WI38 (cell line): Measurements from ENCODE around the gene SLFNL1.

ENCODE experiments used
- H3K4me3 ChIP-seq: 2 replicates; pipeline ENCODE4 v1.5.1; 2011; ENCODE audit warnings: low read depth, mild to moderate bottlenecking, control low read depth, low read length
- TF ChIP-seq, protein P1 (sequence below): IDR thresholded peaks from 2 replicates; pipeline ENCODE4 v1.5.1; 2012; ENCODE audit warnings: low read depth, mild to moderate bottlenecking, control low read depth, low read length

The SLFNL1 gene

DNA sequence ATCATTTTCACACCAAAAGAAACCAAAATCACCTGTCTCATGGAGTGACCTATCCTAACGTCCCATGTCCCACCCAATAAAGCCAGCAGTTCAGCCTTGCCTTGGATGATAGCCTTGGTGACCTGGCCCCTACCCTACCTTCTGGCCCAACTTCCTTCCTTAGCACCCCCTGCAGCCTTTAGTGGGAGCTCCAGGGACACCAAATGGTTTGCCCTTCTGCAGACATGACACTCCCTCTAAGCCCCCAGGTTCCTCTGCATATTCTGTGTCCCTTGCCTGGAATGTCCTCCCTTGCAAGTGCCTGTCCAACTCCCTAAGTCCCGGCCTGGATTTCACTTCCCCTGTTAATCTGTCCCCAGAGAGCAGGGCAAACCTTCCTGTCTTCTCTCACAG lies 2.2 kb downstream of the SLFNL1 start:
- H3K4me3 ChIP-seq, result no peak overlapping the region
- TF ChIP-seq, protein P1, sequence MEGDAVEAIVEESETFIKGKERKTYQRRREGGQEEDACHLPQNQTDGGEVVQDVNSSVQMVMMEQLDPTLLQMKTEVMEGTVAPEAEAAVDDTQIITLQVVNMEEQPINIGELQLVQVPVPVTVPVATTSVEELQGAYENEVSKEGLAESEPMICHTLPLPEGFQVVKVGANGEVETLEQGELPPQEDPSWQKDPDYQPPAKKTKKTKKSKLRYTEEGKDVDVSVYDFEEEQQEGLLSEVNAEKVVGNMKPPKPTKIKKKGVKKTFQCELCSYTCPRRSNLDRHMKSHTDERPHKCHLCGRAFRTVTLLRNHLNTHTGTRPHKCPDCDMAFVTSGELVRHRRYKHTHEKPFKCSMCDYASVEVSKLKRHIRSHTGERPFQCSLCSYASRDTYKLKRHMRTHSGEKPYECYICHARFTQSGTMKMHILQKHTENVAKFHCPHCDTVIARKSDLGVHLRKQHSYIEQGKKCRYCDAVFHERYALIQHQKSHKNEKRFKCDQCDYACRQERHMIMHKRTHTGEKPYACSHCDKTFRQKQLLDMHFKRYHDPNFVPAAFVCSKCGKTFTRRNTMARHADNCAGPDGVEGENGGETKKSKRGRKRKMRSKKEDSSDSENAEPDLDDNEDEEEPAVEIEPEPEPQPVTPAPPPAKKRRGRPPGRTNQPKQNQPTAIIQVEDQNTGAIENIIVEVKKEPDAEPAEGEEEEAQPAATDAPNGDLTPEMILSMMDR, result no peak

DNA sequence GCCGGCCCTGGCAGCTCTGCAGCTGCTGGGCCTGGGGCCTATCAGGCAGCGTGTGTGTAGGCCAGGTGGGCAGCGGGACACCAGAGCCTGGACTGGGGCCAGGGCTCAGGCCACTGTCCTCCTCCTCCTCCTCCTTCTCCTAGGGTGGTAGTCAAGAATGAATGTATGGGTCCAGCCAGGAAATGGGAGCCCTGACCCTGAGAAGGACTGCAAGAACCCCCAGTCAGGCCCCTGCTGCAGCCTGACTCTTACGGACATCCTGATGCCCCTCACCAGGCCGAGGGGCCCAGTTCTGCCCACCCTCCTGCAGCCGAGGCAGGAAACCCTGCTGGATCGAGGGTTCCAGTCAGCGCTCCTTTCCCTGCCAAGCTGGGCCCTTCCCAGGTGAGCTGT lies 3.5 kb downstream of the SLFNL1 start:
- TF ChIP-seq, protein P1, result no peak
- no peak overlapping the region for H3K4me3 ChIP-seq

DNA sequence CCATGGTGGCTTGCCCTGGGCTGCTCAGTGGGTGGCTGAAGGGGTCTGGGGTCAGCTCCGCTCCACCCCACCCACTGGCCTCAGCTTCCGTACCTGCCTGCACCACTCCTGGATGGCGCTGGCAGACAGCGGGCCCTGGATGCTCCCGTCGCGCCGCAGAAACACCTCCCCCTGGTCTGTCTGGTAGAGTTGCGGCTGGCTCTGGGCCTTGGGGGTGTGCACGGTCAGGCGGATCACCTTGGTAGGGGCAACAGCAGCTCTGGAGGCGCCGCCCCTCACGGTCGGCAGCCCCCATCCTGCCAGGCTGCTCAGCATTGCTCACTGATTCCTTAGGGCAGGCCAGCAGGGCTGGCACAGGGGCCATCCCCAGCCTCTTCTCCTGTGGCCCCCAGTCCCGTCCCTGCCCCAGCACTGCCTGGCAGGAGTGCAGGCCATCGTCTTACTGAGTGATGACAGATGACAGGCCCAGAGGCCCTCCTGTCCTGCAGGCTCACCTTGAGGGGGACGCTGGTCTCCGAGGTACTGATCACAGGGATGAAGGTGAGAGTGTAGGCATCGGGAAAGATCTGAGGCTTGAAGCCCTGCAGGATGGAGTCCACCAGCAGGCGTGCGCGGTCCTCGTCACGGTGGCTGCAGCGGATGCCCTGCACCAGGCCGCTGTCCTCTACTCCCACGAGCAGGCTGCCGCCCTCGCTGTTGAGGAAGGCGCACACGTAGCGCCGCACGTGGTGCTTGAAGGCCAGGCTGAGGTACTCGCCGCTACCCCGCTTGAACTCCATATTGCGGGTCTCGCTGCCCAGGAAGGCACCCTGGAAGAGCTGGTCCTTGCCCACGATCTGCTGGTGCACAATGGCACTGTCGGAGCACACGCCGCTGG lies 4.1 kb downstream of the SLFNL1 start:
- H3K4me3 ChIP-seq, result no peak overlapping the region
- TF ChIP-seq, protein P1, result no peak

DNA sequence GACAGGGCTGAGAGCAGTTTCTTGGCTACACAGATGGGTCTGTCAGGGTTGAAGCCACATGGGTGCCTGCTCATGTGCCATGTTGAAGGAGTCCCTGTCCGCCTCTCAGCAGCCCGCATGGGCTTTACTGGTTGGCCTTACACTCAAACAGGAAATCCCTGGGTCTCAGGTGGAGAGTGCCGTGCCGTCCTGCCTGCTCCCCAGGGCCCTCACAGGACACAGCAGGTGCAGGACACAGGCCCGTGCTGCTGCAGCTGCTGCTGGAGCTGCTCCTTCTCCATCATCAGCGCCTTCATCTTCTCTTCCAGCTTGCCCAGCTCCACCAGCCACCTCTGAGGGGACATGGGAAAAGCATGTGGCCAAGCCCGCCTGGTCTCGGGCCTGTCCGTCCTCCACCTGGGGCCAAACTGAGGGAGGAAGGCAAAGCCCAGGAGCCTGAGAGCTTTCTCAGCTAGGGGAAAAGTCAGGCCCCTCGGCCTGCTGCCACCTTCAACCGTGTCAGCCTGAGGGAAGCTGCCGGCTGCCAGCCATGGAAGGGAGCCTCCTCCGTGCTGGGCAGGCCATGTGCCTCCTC lies 5.5 kb downstream of the SLFNL1 start:
- H3K4me3 ChIP-seq, result no peak overlapping the region
- TF ChIP-seq, protein P1, result no peak

DNA sequence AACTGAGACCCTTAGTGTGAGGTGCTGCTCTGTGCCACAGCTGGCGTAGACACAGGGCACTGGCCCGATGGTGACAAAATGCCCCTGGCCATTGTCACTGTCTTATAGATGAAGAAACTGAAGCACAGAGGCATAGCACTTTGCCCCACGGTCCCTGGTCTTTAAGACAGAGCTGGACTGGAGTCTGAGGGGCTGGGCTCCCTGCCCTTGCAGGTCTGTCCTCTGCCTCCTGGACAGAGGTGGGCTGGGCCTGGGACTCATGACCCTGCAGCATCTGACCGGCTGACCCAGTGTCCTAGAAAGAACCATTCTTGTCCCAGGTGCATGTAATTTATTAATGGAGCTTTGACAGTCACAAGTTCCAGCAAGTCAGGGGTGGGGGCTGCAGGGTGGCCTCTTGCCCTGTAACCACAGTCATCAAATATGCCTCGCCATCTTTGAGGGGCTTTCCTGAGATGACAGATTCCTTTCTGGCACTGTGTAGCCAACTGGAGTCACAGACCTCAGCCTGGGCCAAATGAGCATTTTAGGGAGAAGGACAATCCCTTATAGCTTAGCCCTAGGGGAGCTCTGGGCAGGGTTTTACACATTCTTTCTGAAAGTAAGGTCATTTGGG lies 6.1 kb downstream of the SLFNL1 start:
- no peak overlapping the region for H3K4me3 ChIP-seq
- TF ChIP-seq, protein P1, result no peak

DNA sequence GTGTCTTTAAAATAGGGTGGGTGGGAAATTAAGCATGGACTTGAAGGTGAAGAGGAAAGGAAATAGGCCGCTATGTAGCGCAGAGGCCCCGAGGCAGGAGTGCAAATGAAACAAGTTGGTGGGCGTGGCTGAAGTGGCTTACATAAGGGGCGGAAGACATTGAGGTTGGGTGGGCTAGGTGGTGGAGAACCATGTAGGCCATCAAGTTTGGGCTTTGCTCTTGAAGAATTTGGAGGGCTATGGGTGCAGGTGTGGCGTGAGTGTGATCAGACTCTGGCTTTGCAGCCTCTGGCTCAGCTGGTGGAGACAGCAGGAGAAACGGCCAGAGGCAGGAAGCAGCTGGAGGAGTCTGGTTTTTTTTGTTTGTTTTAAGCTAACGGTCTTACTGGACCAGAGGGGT lies 6.7 kb downstream of the SLFNL1 start:
- TF ChIP-seq, protein P1, result no peak
- H3K4me3 ChIP-seq, result no peak overlapping the region

DNA sequence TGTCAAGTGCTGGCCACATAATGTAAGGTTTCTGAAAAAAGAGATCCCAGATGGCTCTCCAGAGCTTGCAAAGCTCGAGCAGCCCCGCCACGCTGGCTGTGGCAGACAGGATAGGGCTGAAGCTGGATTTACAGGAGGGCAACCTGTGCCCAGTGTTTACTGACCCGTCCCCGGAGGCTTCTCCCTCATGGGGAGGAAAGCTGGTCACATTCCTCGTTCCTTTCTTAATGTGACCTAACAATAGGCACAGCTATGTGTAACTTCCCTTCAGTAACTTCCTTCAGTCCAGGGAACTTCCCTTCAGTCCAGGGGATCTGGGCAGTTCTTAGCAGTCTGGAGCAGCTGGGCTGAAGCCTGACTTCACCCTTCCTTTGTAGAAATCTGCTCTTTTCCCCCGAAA lies 7.7 kb downstream of the SLFNL1 start:
- no peak overlapping the region for H3K4me3 ChIP-seq

More for the DNA sequence above, 7.7 kb downstream of the SLFNL1 start:
- TF ChIP-seq, protein P1, result no peak
